ENCODE measurements around the gene SARNP.
A peak's percentile ranks its signal among the peaks of the same experiment; 100 is the strongest.

SARNP gene

GRCh38 chr12:55707841-55708694 lies 109.5 kb downstream of the SARNP start, which contains the start of gene ITGA7:
TSS of gene ITGA7 (minus strand) at chr12:55707904. CDS start at chr12:55707682, 222 bp downstream.
- no peaks in the 10 kb centered on the region for H3K4me1 ChIP-seq
- peak within 1 kb of the TSS; percentile 48 for H3K4me3 ChIP-seq (ENCODE audit: low read depth, low read length)

More at GRCh38 chr12:55707841-55708694, 109.5 kb downstream of the SARNP start, which contains the start of gene ITGA7:
- H3K79me2 ChIP-seq, result no peaks in the 10 kb centered on the region
- no peak within 1 kb of the TSS for H3K9ac ChIP-seq
- H3K9me3 ChIP-seq (ENCODE audit: control insufficient read depth, low read length), result no peaks in the 10 kb centered on the region
- peak within 1 kb of the TSS; percentile 6 for H3K27ac ChIP-seq
- peak within 1 kb of the TSS; percentile 59 for H3K4me2 ChIP-seq (ENCODE audit: low read length)
- no peaks in the 10 kb centered on the region for H3K27me3 ChIP-seq (ENCODE audit: control insufficient read depth, insufficient read depth, low read length)
- H2AFZ ChIP-seq, result peak within 1 kb of the TSS; percentile 79
- H3K36me3 ChIP-seq (ENCODE audit: control insufficient read depth, insufficient read depth, low read length), result no peaks in the 10 kb centered on the region
- TF ChIP-seq CTCF (IDR thresholded peaks at IDR 0.05), result no peak

Data from parathyroid adenoma (tissue), 2 donors.